Omental fat pad (tissue), 4 donors: ENCODE results near the gene CGB3. TPM values are rescaled to one million over a fixed set of nuclear protein-coding genes. Genes with fewer than 3 reads are reported as not detected.
"Not testable (repeated sequence)": the region's sequence is repeated elsewhere in the genome, so short reads cannot be mapped to it uniquely, and the experiment has no call there.

Experiments
- ATAC-seq: fragments of 150-250 bp; one replicate; pipeline ENCODE4 v1.9.1; 2016; ENCODE audit warnings: mild to moderate bottlenecking, moderate library complexity; ENCODE audit not compliant: low FRiP score
- DNase-seq: peaks from one replicate; pipeline ENCODE4 v3.0.0-alpha.2; 2019; ENCODE audit warnings: low spot score
- total RNA-seq, 4 donors: library from RNA; depleted of rRNA; stranded (reverse); fragments of >200 nt; gene quantifications; one replicate each; pipeline ENCODE4 v1.1.0, GENCODE V29; 2016
- TF ChIP-seq, protein P1 (sequence below), 3 donors: fragments of 450-650 bp; IDR thresholded peaks; one replicate each; pipeline ENCODE4 v1.5.1; 2016 to 2017; ENCODE audit warnings: antibody characterized with exemption in 3 of 3, mild to moderate bottlenecking in 3 of 3, moderate library complexity in 2 of 3

CGB3 gene
- total RNA-seq, 4 donors from 2014 or later, result not detected

DNA sequence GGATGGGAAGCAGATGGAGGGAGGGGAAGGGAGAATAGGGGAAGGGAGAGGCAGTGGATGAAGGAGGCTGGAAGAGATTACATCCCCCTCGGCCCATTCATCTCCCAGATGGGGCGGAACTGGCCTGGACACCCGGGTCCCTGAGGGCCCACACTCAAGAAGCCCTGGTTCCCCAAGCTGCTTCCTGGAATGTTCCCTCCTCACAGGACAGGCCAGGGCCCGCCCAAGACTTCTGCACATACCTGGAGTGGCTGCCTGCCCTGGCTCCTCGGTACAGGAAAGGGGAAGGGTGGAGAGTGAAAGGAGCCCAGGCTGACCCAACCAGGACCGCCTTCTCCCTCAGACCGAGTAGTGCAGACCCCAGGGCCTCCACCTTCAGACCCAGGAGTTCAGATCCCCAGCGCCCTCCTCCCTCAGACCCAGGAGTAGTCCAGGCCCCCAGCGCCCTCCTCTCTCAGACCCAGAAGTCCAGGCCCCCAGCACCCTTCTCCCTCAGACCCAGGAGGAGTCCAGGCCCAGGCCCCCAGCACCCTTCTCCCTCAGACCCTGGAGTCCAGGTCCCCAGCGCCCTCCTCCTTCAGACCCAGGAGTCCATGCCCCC, 40.0 kb upstream of the CGB3 start:
- DNase-seq, result no peak
- ATAC-seq, result no peak
- TF ChIP-seq, protein P1, sequence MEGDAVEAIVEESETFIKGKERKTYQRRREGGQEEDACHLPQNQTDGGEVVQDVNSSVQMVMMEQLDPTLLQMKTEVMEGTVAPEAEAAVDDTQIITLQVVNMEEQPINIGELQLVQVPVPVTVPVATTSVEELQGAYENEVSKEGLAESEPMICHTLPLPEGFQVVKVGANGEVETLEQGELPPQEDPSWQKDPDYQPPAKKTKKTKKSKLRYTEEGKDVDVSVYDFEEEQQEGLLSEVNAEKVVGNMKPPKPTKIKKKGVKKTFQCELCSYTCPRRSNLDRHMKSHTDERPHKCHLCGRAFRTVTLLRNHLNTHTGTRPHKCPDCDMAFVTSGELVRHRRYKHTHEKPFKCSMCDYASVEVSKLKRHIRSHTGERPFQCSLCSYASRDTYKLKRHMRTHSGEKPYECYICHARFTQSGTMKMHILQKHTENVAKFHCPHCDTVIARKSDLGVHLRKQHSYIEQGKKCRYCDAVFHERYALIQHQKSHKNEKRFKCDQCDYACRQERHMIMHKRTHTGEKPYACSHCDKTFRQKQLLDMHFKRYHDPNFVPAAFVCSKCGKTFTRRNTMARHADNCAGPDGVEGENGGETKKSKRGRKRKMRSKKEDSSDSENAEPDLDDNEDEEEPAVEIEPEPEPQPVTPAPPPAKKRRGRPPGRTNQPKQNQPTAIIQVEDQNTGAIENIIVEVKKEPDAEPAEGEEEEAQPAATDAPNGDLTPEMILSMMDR (IDR thresholded peaks at IDR 0.05), result no peak

DNA sequence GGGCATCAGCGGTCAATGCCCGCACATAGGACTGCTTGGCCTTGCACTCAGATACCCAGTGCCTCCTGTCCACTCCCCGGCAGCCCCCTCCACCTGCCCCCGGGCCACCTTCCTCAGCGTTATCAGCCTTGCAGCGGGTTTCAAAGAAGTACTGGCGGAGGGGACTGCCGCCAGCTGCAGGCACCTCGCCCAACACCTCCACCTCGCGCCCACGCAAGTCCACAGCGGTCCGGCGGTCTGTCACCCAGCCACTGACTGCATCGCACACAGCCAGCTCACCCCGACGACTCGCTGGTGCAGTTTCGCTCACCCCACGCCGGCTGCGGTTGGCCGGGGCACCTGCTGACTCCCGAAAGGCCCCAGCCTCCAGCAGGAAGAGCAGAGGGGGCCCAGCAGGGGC, 37.3 kb upstream of the CGB3 start:
- TF ChIP-seq, protein P1 (IDR thresholded peaks at IDR 0.05), result no peak
- no peak for DNase-seq
- no peak for ATAC-seq

DNA sequence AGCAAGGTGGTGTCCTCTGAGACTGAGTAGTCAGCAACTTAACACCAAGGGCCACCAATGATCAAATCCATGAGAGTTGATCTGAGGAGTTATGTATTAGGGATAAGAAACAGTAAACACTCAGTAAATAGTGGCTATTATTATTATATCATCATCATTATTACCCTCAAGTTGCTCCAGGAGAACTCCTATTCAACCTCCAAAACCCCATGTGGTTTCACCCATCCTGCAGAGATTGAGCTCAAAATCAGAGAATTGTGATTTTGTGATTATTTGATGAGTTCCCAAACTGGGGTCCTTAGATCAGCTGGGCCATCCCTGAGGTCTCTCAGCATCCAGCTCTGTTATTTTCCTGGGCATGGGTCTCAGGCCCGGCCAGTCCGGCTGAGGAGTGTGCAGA, 36.9 kb upstream of the CGB3 start:
- no peak for DNase-seq
- ATAC-seq, result no peak

DNA sequence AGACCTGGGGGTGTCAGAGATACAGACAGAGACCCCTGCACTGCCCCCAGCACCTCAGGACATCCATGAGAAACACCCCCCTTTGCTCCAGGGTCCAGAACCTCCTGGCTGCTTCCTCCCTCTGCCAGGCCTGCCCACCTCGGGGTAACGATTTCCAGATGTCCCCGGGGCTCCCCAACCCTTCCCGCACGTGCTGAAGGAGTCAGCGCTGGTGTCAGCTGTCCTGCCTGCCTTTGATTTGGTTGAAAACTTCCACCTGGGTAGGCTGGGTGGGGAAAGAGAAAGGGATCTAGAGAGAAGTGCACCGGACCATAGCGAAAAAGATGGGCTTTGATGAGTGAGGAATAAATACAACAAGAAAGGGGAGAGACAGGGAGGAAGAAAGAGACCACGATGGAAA, 34.9 kb upstream of the CGB3 start:
- ATAC-seq (no peak), DNase-seq (no peak)
- TF ChIP-seq, protein P1 (IDR thresholded peaks at IDR 0.05), result no peak

More for the DNA sequence above, 36.9 kb upstream of the CGB3 start:
- TF ChIP-seq, protein P1 (IDR thresholded peaks at IDR 0.05), result no peak

DNA sequence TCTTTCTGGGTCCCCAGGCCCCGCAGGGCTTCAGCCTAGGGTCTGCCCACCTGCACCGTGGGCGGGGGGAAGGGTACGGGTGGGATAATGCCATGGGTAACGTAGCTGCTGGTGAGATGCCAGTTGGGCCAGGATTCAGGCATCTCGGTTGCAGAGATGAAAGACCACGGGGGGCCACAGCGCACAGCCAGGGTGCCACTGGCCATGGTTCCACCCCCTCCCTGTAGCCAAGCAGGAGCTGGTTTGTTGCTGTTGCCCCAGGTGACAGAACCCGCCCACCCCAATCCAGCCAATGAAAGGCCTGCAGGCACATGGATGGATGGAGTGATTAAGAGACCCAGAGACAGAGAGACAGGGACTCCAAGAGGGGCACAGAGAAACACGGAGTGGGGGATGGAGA, 34.4 kb upstream of the CGB3 start:
- no peak for ATAC-seq
- DNase-seq, result no peak
- TF ChIP-seq, protein P1 (IDR thresholded peaks at IDR 0.05), result no peak

DNA sequence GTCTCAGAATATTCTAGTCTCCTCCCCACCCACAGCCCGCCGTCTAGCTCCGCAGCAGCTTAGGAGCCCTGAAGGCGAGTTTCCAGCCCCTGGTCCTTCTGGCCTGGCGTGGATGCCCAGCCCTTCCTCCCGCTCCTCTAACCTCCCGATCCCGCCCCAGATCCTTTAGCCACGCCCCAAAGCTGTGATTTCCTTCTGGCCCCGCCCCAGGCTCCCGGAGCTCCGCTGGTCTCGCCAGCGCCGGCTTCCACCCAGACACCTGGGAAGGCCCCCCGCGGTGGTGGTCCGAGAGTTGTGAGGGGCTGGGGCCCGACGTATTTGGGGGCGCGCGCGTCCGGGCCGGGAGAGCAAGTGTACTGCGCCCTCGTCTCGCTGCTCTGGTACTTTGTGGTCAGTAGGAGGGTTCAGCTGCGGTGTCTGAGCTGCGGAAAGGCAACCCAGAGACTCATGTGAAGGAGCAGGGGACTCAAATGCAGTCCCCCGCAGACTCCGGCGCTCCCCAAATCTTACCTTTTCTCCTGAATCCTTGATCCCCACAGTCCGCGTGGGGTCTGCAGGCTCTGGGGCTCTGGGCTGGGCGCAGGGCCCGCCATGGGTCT, 33.6 kb upstream of the CGB3 start, which contains the start of gene CGB7:
TSS of gene CGB7 (minus strand) at position 114 of the 599 bp plus-strand sequence. CDS start 2,374 bp downstream, outside the sequence.
- TF ChIP-seq, protein P1 (IDR thresholded peaks at IDR 0.05), result no peak
- ATAC-seq (peak; percentile 72), DNase-seq (peak; percentile 43)

DNA sequence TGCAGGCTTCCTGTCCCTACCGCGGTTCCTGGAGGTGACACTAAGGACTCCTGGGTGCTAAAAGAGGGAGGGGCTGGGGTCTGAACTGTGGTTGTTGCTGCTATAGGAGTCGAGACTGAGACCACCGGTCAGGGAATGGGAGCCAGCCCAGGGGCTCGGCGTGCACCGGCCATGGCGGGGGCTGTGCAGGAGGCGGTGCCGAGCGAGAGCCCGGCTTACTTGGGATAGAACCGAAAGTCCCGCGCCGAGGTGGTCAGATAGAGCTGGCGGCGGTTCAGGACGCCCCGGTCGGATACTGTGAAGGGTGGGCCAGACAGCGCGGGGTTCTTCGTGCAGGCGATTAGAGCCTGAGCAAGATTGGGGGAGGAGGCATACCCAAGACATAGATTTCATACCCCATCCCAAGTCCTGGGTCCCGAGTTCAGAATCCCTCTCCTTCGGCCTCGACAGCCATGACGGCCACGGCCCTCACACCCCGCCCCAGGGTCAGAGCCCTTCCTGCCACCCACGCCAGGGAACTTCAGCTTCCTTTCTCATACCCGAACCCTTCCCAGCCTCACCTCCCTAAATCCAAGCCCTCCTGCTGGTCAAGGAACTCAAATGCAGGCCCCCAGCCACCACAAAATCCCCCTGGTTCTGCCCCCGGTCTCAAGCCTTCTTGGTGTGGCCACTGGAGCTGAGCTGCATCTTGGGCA, 32.9 kb upstream of the CGB3 start:
- DNase-seq, result not testable (repeated sequence)
- ATAC-seq, result peak; percentile 26
